ENCODE data around the gene ZBTB24. TPM values are rescaled to one million over a fixed set of nuclear protein-coding genes. Genes with fewer than 3 reads are reported as not detected.

ZBTB24 gene
- total RNA-seq, 1 experiment from 2014 or later, result 17.4 TPM

DNA sequence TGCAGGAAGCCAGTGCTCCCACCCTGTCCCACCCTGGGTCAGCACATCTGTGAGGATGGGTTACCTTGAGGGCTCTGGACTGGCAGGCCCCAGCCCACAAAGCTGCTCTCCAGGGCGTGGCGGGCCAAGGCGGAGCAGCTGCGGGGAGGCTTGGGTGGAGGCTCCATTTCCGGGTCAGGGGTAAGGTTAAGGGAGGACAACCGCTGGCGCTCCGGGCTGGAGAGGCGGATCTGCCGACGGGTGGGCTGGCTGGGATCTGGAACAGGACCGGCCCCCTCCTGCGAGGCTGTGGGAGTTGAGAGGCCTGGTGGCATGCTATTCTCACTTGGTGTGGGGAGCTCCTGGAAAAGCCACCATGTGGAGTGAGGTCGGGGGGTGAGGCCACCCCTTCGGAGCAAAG, 36.9 kb downstream of the ZBTB24 start:
- in situ Hi-C loops (cut with HindIII; ENCODE audit: low pct_unique_long_range_greater_than_20kb, low sequenced_read_pairs), result no loop called here
- DNase-seq (ENCODE audit: low read depth, low spot score), result no peak

DNA sequence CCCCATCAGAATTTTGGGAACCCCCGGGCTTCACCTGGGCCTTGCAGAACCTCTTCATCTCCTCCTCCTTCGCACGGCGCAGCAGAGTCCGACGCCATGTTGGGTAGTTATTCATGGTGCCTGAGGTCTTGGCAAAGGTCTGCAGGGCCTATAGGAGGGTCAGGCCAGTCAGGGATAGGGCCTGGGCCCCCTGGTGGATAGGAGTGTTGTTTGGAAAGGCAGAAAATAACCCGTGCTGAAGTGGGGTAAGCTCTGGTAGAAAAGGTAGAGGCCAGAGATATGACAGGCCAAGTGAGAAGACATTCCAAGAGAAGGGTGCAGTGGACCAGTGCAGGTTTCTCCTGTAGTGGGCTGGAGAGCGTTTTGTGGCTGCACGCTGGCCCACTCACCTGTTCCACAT, 37.6 kb downstream of the ZBTB24 start:
- DNase-seq (ENCODE audit: low read depth, low spot score), result no peak
- in situ Hi-C loops (cut with HindIII; ENCODE audit: low pct_unique_long_range_greater_than_20kb, low sequenced_read_pairs), result no loop called here

DNA sequence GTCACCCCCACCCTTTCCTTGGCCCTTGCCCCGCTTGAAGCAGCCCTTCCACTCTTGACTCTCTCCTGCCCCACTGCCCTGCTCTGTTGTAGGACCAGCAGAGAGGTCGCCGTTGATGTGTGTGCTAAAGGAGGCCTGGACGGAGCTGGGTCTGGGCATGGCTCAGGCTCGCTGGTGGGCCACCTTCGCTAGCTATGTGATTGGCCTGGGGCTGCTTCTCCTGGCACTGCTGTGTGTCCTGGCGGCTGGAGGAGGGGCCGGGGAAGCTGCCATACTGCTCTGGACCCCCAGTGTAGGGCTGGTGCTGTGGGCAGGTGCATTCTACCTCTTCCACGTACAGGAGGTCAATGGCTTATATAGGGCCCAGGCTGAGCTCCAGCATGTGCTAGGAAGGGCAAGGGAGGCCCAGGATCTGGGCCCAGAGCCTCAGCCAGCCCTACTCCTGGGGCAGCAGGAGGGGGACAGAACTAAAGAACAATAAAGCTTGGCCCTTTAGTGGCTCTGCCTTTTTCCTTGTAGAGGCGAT, 39.5 kb downstream of the ZBTB24 start:
- in situ Hi-C loops (cut with HindIII; ENCODE audit: low pct_unique_long_range_greater_than_20kb, low sequenced_read_pairs), result no loop called here
- no peak for DNase-seq (ENCODE audit: low read depth, low spot score)

GRCh38 chr6:109442393-109442924, 40.6 kb downstream of the ZBTB24 start:
- in situ Hi-C loops (cut with HindIII; ENCODE audit: low pct_unique_long_range_greater_than_20kb, low sequenced_read_pairs), result no loop called here
- DNase-seq (ENCODE audit: low read depth, low spot score), result no peak

DNA sequence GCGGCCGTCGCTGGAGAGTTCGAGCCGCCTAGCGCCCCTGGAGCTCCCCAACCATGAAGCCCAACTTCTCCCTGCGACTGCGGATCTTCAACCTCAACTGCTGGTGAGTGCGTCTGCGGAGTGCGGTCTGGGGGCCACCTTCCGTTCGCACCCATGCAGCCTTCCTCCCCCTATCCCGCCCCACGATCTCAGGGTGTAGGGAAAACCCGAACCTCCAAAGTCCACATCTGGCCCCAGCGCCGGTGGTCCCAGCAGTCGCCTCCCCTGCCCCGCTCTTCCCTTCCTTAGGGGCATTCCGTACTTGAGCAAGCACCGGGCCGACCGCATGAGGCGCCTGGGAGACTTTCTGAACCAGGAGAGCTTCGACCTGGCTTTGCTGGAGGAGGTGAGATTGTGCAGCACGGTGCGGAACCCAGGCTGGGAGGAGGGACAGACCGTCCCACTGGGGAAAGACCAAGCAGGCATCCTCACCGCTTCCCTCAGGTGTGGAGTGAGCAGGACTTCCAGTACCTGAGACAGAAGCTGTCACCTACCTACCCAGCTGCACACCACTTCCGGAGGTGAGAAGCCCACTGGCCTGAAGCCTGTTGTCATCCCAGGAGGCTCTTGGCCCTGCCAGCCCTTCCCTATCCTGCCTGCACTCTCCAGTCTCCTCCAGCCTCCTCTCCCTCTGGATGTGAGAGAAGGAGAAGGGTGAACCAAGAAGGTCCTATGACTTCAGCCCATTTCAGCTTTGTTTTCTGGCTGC, 41.8 kb downstream of the ZBTB24 start:
- in situ Hi-C loops (cut with HindIII; ENCODE audit: low pct_unique_long_range_greater_than_20kb, low sequenced_read_pairs), result no loop called here
- no peak for DNase-seq (ENCODE audit: low read depth, low spot score)

- DNase-seq (ENCODE audit: low read depth, low spot score), result peak; percentile 82
- in situ Hi-C loops (cut with HindIII; ENCODE audit: low pct_unique_long_range_greater_than_20kb, low sequenced_read_pairs), result no loop called here
Observed at GRCh38 chr6:109440331-109441068, 42.5 kb downstream of the ZBTB24 start, which contains the start of the genes PPIL6 and SMPD2. PPIL6 (minus strand) TSS chr6:109440628; CDS start chr6:109440590, 38 bp downstream. SMPD2 (plus strand) TSS chr6:109440724; CDS start chr6:109441122, 398 bp downstream.

GRCh38 chr6:109436041-109436440, 47.0 kb downstream of the ZBTB24 start:
- in situ Hi-C loops (cut with HindIII; ENCODE audit: low pct_unique_long_range_greater_than_20kb, low sequenced_read_pairs), result no loop called here

DNA sequence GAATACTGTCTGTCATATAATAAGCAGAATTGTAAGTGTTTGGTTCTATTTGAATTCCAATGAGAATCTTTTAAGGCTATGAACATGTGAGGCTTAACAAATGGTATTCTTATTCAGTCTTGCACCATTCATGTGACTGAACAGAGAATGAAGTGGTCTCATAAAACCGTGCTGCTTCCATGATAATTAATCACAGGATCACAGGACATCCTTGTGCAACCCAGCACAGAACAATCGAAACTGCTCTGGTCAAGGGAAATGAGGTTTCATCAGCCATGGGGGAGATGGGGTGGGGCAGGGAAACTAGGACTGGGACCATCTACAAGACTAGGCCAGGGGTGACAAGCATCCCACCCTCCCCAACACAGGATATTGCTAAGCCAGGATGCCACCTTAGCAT, 48.6 kb downstream of the ZBTB24 start:
- in situ Hi-C loops (cut with HindIII; ENCODE audit: low pct_unique_long_range_greater_than_20kb, low sequenced_read_pairs), result no loop called here
- DNase-seq (ENCODE audit: low read depth, low spot score), result peak; percentile 90

More at GRCh38 chr6:109436041-109436440, 47.0 kb downstream of the ZBTB24 start:
- DNase-seq (ENCODE audit: low read depth, low spot score), result no peak

DNA sequence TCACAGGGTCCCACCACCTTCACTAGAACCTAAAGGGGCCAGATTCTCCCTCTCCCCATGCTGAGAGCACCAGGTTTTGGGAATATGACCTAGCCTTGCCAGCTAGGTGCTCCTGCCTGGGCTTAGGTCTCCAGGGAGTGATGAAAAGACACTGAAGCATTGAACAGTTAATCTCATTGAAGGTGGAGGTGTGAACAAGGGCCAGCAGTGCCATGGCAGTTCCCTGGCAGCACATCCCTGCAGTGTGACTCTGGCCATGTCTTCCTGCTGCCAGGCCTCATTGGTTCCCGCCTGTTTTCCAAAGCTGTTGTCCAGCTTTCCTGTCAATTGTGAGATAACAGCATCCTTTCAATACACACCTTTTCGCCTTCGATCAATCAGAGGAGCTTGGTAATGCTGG, 53.5 kb downstream of the ZBTB24 start:
- DNase-seq (ENCODE audit: low read depth, low spot score), result no peak
- in situ Hi-C loops (cut with HindIII; ENCODE audit: low pct_unique_long_range_greater_than_20kb, low sequenced_read_pairs), result no loop called here

DNA sequence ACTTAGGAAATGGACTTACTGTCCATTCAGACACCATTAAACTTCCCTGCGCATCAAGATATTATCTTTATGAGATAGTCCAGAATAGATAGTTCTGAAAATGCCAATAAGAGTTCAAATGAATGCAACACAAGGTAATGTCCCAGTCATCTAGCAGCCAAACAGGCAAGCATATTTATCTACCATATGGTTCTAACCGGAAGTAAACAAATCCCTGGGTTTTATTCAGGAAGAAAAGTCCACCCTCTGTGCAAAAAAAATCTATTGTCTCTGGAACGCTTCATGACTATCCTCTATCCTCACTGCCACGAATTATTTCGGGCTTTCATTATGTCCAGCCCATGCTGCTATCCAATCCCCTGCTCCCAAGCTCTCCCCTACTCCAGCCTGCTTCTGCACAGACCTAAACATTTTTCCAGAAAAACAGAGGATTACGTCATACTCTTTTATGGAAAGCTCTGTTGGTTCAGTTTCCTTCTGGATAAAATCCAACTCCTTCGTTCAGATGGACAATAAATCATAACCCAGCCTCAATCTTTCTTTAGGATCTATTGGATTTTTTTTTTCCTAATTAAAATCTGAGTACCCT, 54.0 kb downstream of the ZBTB24 start:
- no peak for DNase-seq (ENCODE audit: low read depth, low spot score)
- in situ Hi-C loops (cut with HindIII; ENCODE audit: low pct_unique_long_range_greater_than_20kb, low sequenced_read_pairs), result no loop called here

- DNase-seq (ENCODE audit: low read depth, low spot score), result no peak
- in situ Hi-C loops (cut with HindIII; ENCODE audit: low pct_unique_long_range_greater_than_20kb, low sequenced_read_pairs), result no loop called here
Observed at GRCh38 chr6:109424946-109425345, 58.1 kb downstream of the ZBTB24 start.

DNA sequence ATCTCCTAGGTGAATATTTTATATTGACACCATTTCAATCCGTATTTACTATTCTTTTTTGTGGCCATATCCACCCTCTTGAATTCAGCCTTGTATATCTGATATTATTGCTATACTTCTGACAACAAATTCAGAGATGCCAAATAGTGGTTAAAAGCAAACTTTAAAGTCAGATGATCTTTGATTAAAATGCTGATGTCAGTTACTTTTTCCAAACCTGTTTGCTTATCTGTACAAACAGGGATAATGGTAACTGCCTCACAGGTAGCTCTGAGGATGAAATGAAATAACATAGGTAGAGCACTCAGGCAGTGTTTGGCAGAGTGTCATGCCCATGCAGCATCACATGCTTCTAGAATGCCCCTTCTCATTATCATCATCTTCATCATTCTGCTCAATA, 61.8 kb downstream of the ZBTB24 start:
- in situ Hi-C loops (cut with HindIII; ENCODE audit: low pct_unique_long_range_greater_than_20kb, low sequenced_read_pairs), result no loop called here
- no peak for DNase-seq (ENCODE audit: low read depth, low spot score)

- in situ Hi-C loops (cut with HindIII; ENCODE audit: low pct_unique_long_range_greater_than_20kb, low sequenced_read_pairs), result no loop called here
- no peak for DNase-seq (ENCODE audit: low read depth, low spot score)
Observed at GRCh38 chr6:109420751-109421150, 62.3 kb downstream of the ZBTB24 start.

- in situ Hi-C loops (cut with HindIII; ENCODE audit: low pct_unique_long_range_greater_than_20kb, low sequenced_read_pairs), result no loop called here
- DNase-seq (ENCODE audit: low read depth, low spot score), result no peak
Observed at GRCh38 chr6:109417646-109418045, 65.4 kb downstream of the ZBTB24 start.

Other genes starting within 250 kb of the ZBTB24 start
- gene CD164, start 100.8 kb downstream of the ZBTB24 start, total RNA-seq (2014; rRNA removed; shearing (Covaris generic)), result 202 and 217 TPM in 2 replicates
- 1.2 and 1.4 TPM in 2 replicates for gene PPIL6, start 42.6 kb downstream of the ZBTB24 start, total RNA-seq (2014; rRNA removed; shearing (Covaris generic))
- gene SMPD2, start 42.5 kb downstream of the ZBTB24 start, total RNA-seq (2014; rRNA removed; shearing (Covaris generic)), result 31.4 and 32.7 TPM in 2 replicates
- 43.1 and 47.8 TPM in 2 replicates for gene MICAL1, start 27.4 kb downstream of the ZBTB24 start, total RNA-seq (2014; rRNA removed; shearing (Covaris generic))
- gene AK9, start 208.0 kb upstream of the ZBTB24 start, total RNA-seq (2014; rRNA removed; shearing (Covaris generic)), result 1.7 and 3.2 TPM in 2 replicates
- 11.0 and 11.5 TPM in 2 replicates for gene FIG4, start 208.1 kb upstream of the ZBTB24 start, total RNA-seq (2014; rRNA removed; shearing (Covaris generic))